MM.1S (cell line): ENCODE measurements around the gene ZNF428.

ENCODE experiments used
- DNase-seq: peaks from one replicate; pipeline ENCODE4 v3.0.0-alpha.2; 2015
- H2AFZ ChIP-seq: fragments of 300-600 bp; sonication (generic); 2 replicates; pipeline ENCODE4 v1.6.0; 2016; ENCODE audit warnings: antibody characterized with exemption, low read length
- H3F3A ChIP-seq: fragments of 300-600 bp; sonication (generic); 2 replicates; pipeline ENCODE4 v1.6.1; 2016; ENCODE audit warnings: mild to moderate bottlenecking, antibody characterized with exemption, low read length, moderate library complexity, mixed read lengths; ENCODE audit not compliant: insufficient read depth
- H3K27ac ChIP-seq: fragments of 300-600 bp; sonication (generic); 2 replicates; pipeline ENCODE4 v1.5.1; 2016; ENCODE audit warnings: mild to moderate bottlenecking, low read length
- H3K27me3 ChIP-seq: fragments of 300-600 bp; sonication (generic); replicated peaks from 2 replicates; pipeline ENCODE4 v1.6.0; 2016; ENCODE audit warnings: low read length; ENCODE audit not compliant: insufficient read depth
- H3K36me3 ChIP-seq: fragments of 300-600 bp; sonication (generic); replicated peaks from 2 replicates; pipeline ENCODE4 v1.6.1; 2016; ENCODE audit warnings: mild to moderate bottlenecking, low read length, mixed read lengths; ENCODE audit not compliant: insufficient read depth
- H3K4me1 ChIP-seq: fragments of 300-600 bp; sonication (generic); 2 replicates; pipeline ENCODE4 v1.6.1; 2016; ENCODE audit warnings: low read length, mixed read lengths
- H3K4me2 ChIP-seq: fragments of 300-600 bp; sonication (generic); 2 replicates; pipeline ENCODE4 v1.6.0; 2016; ENCODE audit warnings: low read depth, low read length
- H3K4me3 ChIP-seq: fragments of 300-600 bp; sonication (generic); 2 replicates; pipeline ENCODE4 v1.5.1; 2016; ENCODE audit warnings: low read length, mixed read lengths
- H3K79me2 ChIP-seq: fragments of 300-600 bp; sonication (generic); 2 replicates; pipeline ENCODE4 v1.6.1; 2016; ENCODE audit warnings: mixed run types, low read length, mixed read lengths
- H3K9ac ChIP-seq: fragments of 300-600 bp; sonication (generic); 2 replicates; pipeline ENCODE4 v1.6.1; 2016; ENCODE audit warnings: low read length, mixed read lengths
- H3K9me2 ChIP-seq: fragments of 300-600 bp; sonication (generic); replicated peaks from 2 replicates; pipeline ENCODE4 v1.6.1; 2016; ENCODE audit warnings: mild to moderate bottlenecking, low read length, mixed read lengths; ENCODE audit not compliant: insufficient read depth
- H3K9me3 ChIP-seq: fragments of 300-600 bp; sonication (generic); replicated peaks from 2 replicates; pipeline ENCODE4 v1.6.1; 2016; ENCODE audit warnings: mild to moderate bottlenecking, low read length, mixed read lengths; ENCODE audit not compliant: insufficient read depth
- H4K20me1 ChIP-seq: fragments of 300-600 bp; sonication (generic); 2 replicates; pipeline ENCODE4 v1.6.1; 2016; ENCODE audit warnings: mild to moderate bottlenecking, low read length, moderate library complexity, mixed read lengths; ENCODE audit not compliant: insufficient read depth
- CTCF ChIP-seq: fragments of 300-600 bp; sonication (generic); IDR thresholded peaks from 2 replicates; pipeline ENCODE4 v1.5.1; 2016; ENCODE audit warnings: antibody characterized with exemption, low read length, mixed read lengths
- EZH2 ChIP-seq: fragments of 300-600 bp; sonication (generic); optimal IDR thresholded peaks from 2 replicates; pipeline ENCODE3; 2017; ENCODE audit warnings: low read depth, mild to moderate bottlenecking, antibody characterized with exemption, low read length, mixed read lengths
- EZH2phosphoT487 ChIP-seq: fragments of 300-600 bp; sonication (generic); IDR thresholded peaks from 2 replicates; pipeline ENCODE4 v1.6.1; 2018; ENCODE audit warnings: antibody characterized with exemption, low read length

Gene ZNF428

GRCh38 chr19:43596842-43597461, 22.5 kb downstream of the ZNF428 start:
- H3K4me1 ChIP-seq: peaks cover 11% of the 10 kb centered on the region
- peak; percentile 17 for DNase-seq
- H3K4me2 ChIP-seq: peak overlapping the region; percentile 93
- H3K27me3 ChIP-seq: no peaks in the 10 kb centered on the region
- H3K9me2 ChIP-seq: no peaks in the 10 kb centered on the region
- peaks cover 59% of the 10 kb centered on the region for H3K79me2 ChIP-seq
- H3K27ac ChIP-seq: peak overlapping the region; percentile 86; the same call in 1 of the 2 replicates
- peak overlapping the region; percentile 95 for H3K4me3 ChIP-seq
- peak overlapping the region; percentile 95 for H3K9ac ChIP-seq
- peaks cover 2% of the 10 kb centered on the region; the same call in 1 of the 2 replicates for H3K36me3 ChIP-seq
- H3F3A ChIP-seq: peaks cover 7% of the 10 kb centered on the region; the same call in 1 of the 2 replicates
- peak overlapping the region; percentile 90 for H2AFZ ChIP-seq
- no peaks in the 10 kb centered on the region for H3K9me3 ChIP-seq
- H4K20me1 ChIP-seq: no peaks in the 10 kb centered on the region
- TF ChIP-seq CTCF (no peak), EZH2phosphoT487 (no peak)

GRCh38 chr19:43595999-43596841, 23.2 kb downstream of the ZNF428 start, which contains the start of the genes IRGQ and ZNF576:
TSS of gene IRGQ (minus strand) at chr19:43596134. CDS start at chr19:43595338, 796 bp downstream.
TSS of gene ZNF576 (plus strand) at chr19:43596595. CDS start at chr19:43597109, 514 bp downstream.
- Histone ChIP-seq H3K9ac (peak within 1 kb of the TSS; percentile 95), H3K27ac (peak within 1 kb of the TSS; percentile 86), H3K4me2 (peak within 1 kb of the TSS; percentile 98), H3K4me1 (peaks cover 11% of the 10 kb centered on the region), H3K9me3 (no peaks in the 10 kb centered on the region), H3K36me3 (peaks cover 2% of the 10 kb centered on the region; the same call in 1 of the 2 replicates), H2AFZ (peak within 1 kb of the TSS; percentile 90), H4K20me1 (no peaks in the 10 kb centered on the region), H3F3A (peaks cover 7% of the 10 kb centered on the region; the same call in 1 of the 2 replicates), H3K79me2 (peaks cover 59% of the 10 kb centered on the region), H3K27me3 (no peaks in the 10 kb centered on the region), H3K4me3 (peak within 1 kb of the TSS; percentile 95), H3K9me2 (no peaks in the 10 kb centered on the region)
- TF ChIP-seq CTCF (no peak), EZH2phosphoT487 (no peak), EZH2 (no peak)
- DNase-seq: peak; percentile 100

- Histone ChIP-seq H3K4me3 (peak overlapping the region; percentile 71), H3K9ac (peak overlapping the region; percentile 95), H3K9me2 (no peaks in the 10 kb centered on the region), H4K20me1 (no peaks in the 10 kb centered on the region), H3F3A (peaks cover 7% of the 10 kb centered on the region; the same call in 1 of the 2 replicates), H3K4me2 (peak overlapping the region; percentile 98), H3K79me2 (peaks cover 59% of the 10 kb centered on the region), H3K27ac (peak overlapping the region; percentile 55; the same call in 1 of the 2 replicates), H2AFZ (peak overlapping the region; percentile 80), H3K9me3 (no peaks in the 10 kb centered on the region), H3K27me3 (no peaks in the 10 kb centered on the region), H3K36me3 (peaks cover 2% of the 10 kb centered on the region; the same call in 1 of the 2 replicates), H3K4me1 (peaks cover 11% of the 10 kb centered on the region)
- TF ChIP-seq EZH2phosphoT487 (no peak), CTCF (no peak), EZH2 (no peak)
- DNase-seq: peak; percentile 11
Measured at GRCh38 chr19:43595605-43595998, 23.8 kb downstream of the ZNF428 start.
